ENCODE data around the gene ABHD12. TPM values are rescaled to one million over a fixed set of nuclear protein-coding genes. Genes with fewer than 3 reads are reported as not detected.

ABHD12 gene
- total and polyA plus RNA-seq, 2 donors (not counting 1 experiment from before 2014, with no cell fraction given), result 79.1 to 84.6 TPM

- no peak overlapping the region for H3K27ac ChIP-seq (ENCODE audit: insufficient read depth, low read length)
- peaks cover 38% of the 10 kb centered on the region for H3K36me3 ChIP-seq (ENCODE audit: control insufficient read depth, insufficient read depth, low read length)
Observed at GRCh38 chr20:25278636-25279361, 111.8 kb downstream of the ABHD12 start.

GRCh38 chr20:25277941-25278521, 112.6 kb downstream of the ABHD12 start:
- no peaks in the 10 kb centered on the region for H3K9me3 ChIP-seq (ENCODE audit: control insufficient read depth, insufficient read depth, low read depth, low read length)
- no peak overlapping the region for H3K4me2 ChIP-seq (ENCODE audit: extremely low read depth, insufficient read depth, low read length)
- TF ChIP-seq CTCF (conservative IDR thresholded peaks at IDR 0.05 in 1 of 2, IDR thresholded peaks at IDR 0.05 in 1 of 2; ENCODE audit: low read depth in 1 of 2, low read length in 2 of 2) (no peak), EZH2 (IDR thresholded peaks at IDR 0.05; ENCODE audit: low read length, missing control alignments) (no peak)
- no peak overlapping the region for H3K27ac ChIP-seq (ENCODE audit: insufficient read depth, low read length)
- no peak overlapping the region for H3K4me3 ChIP-seq (replicated peaks in 1 of 4; ENCODE audit: control extremely low read depth in 1 of 4, insufficient read depth in 1 of 4, low read depth in 3 of 4, low read length in 4 of 4)
- no peaks in the 10 kb centered on the region for H3K27me3 ChIP-seq (ENCODE audit: control insufficient read depth, insufficient read depth, low read length)
- H2AFZ ChIP-seq (ENCODE audit: low read length), result no peak overlapping the region
- no peaks in the 10 kb centered on the region for H3K79me2 ChIP-seq (ENCODE audit: control insufficient read depth, insufficient read depth, low read length)
- H3K9ac ChIP-seq (ENCODE audit: insufficient read depth, low read length), result no peak overlapping the region
- peaks cover 36% of the 10 kb centered on the region for H3K36me3 ChIP-seq (ENCODE audit: control insufficient read depth, insufficient read depth, low read length)
- H3K4me1 ChIP-seq (ENCODE audit: control insufficient read depth, extremely low read depth, insufficient read depth, low read length), result no peaks in the 10 kb centered on the region
- H4K20me1 ChIP-seq (ENCODE audit: control insufficient read depth, extremely low read depth, insufficient read depth, low read length), result no peaks in the 10 kb centered on the region
- DNase-seq (ENCODE audit: low read depth in 2 of 2), result no peak

More at GRCh38 chr20:25278636-25279361, 111.8 kb downstream of the ABHD12 start:
- H4K20me1 ChIP-seq (ENCODE audit: control insufficient read depth, extremely low read depth, insufficient read depth, low read length), result no peaks in the 10 kb centered on the region
- DNase-seq (ENCODE audit: low read depth in 2 of 2), result no peak
- no peaks in the 10 kb centered on the region for H3K27me3 ChIP-seq (ENCODE audit: control insufficient read depth, insufficient read depth, low read length)
- no peak overlapping the region for H3K9ac ChIP-seq (ENCODE audit: insufficient read depth, low read length)
- no peak overlapping the region for H2AFZ ChIP-seq (ENCODE audit: low read length)
- H3K79me2 ChIP-seq (ENCODE audit: control insufficient read depth, insufficient read depth, low read length), result no peaks in the 10 kb centered on the region
- no peak overlapping the region for H3K4me2 ChIP-seq (ENCODE audit: extremely low read depth, insufficient read depth, low read length)
- no peak for TF ChIP-seq CTCF (conservative IDR thresholded peaks at IDR 0.05 in 1 of 2, IDR thresholded peaks at IDR 0.05 in 1 of 2; ENCODE audit: low read depth in 1 of 2, low read length in 2 of 2)
- TF ChIP-seq EZH2 (IDR thresholded peaks at IDR 0.05; ENCODE audit: low read length, missing control alignments), result no peak
- H3K9me3 ChIP-seq (ENCODE audit: control insufficient read depth, insufficient read depth, low read depth, low read length), result no peaks in the 10 kb centered on the region
- H3K4me1 ChIP-seq (ENCODE audit: control insufficient read depth, extremely low read depth, insufficient read depth, low read length), result no peaks in the 10 kb centered on the region
- no peak overlapping the region for H3K4me3 ChIP-seq (replicated peaks in 1 of 4; ENCODE audit: control extremely low read depth in 1 of 4, insufficient read depth in 1 of 4, low read depth in 3 of 4, low read length in 4 of 4)

- TF ChIP-seq CTCF (conservative IDR thresholded peaks at IDR 0.05 in 1 of 2, IDR thresholded peaks at IDR 0.05 in 1 of 2; ENCODE audit: low read depth in 1 of 2, low read length in 2 of 2) (no peak), EZH2 (IDR thresholded peaks at IDR 0.05; ENCODE audit: low read length, missing control alignments) (no peak)
- Histone ChIP-seq H3K4me3 (replicated peaks in 1 of 4; ENCODE audit: control extremely low read depth in 1 of 4, insufficient read depth in 1 of 4, low read depth in 3 of 4, low read length in 4 of 4) (no peak overlapping the region), H4K20me1 (ENCODE audit: control insufficient read depth, extremely low read depth, insufficient read depth, low read length) (no peaks in the 10 kb centered on the region), H2AFZ (ENCODE audit: low read length) (no peak overlapping the region), H3K4me1 (ENCODE audit: control insufficient read depth, extremely low read depth, insufficient read depth, low read length) (no peaks in the 10 kb centered on the region), H3K9ac (ENCODE audit: insufficient read depth, low read length) (no peak overlapping the region), H3K27ac (ENCODE audit: insufficient read depth, low read length) (no peak overlapping the region), H3K9me3 (ENCODE audit: control insufficient read depth, insufficient read depth, low read depth, low read length) (no peaks in the 10 kb centered on the region), H3K4me2 (ENCODE audit: extremely low read depth, insufficient read depth, low read length) (no peak overlapping the region), H3K27me3 (ENCODE audit: control insufficient read depth, insufficient read depth, low read length) (no peaks in the 10 kb centered on the region), H3K79me2 (ENCODE audit: control insufficient read depth, insufficient read depth, low read length) (no peaks in the 10 kb centered on the region), H3K36me3 (ENCODE audit: control insufficient read depth, insufficient read depth, low read length) (peaks cover 36% of the 10 kb centered on the region)
- no peak for DNase-seq (ENCODE audit: low read depth in 2 of 2)
Observed at GRCh38 chr20:25277051-25277801, 113.4 kb downstream of the ABHD12 start.
